SK-N-SH (cell line): ENCODE results near the gene RSPH10B.
"Not testable (repeated sequence)": the region's sequence is repeated elsewhere in the genome, so short reads cannot be mapped to it uniquely, and the experiment has no call there.

Source experiments
- CTCF ChIP-seq: fragments of 200-600 bp; sonication (generic); IDR thresholded peaks from 2 replicates; pipeline ENCODE4 v1.6.1; 2017; ENCODE audit warnings: antibody characterized with exemption, mild to moderate bottlenecking, moderate library complexity
- JUND ChIP-seq: IDR thresholded peaks from 2 replicates; pipeline ENCODE4 v1.4.0; 2012
- MXI1 ChIP-seq: IDR thresholded peaks from 2 replicates; pipeline ENCODE4 v1.6.1; 2012; ENCODE audit warnings: mild to moderate bottlenecking, low read depth, low read length, improper control_type of control experiment
- NFIC ChIP-seq: IDR thresholded peaks from 2 replicates; pipeline ENCODE4 v1.4.0; 2012; ENCODE audit warnings: borderline replicate concordance
- PBX3 ChIP-seq: IDR thresholded peaks from 2 replicates; pipeline ENCODE4; 2012
- POLR2AphosphoS5 ChIP-seq: IDR thresholded peaks from 2 replicates; pipeline ENCODE4 v1.6.1; 2012; ENCODE audit warnings: low read depth, low read length
- RAD21 ChIP-seq: IDR thresholded peaks from 2 replicates; pipeline ENCODE4 v1.6.1; 2012; ENCODE audit warnings: mild to moderate bottlenecking, low read length
- TAF1 ChIP-seq: IDR thresholded peaks from 2 replicates; pipeline ENCODE4 v1.6.1; 2012; ENCODE audit warnings: low read depth, mild to moderate bottlenecking, low read length, moderate library complexity, borderline replicate concordance
- TCF12 ChIP-seq: IDR thresholded peaks from 2 replicates; pipeline ENCODE4 v1.4.0; 2012

- TF ChIP-seq NFIC, PBX3, POLR2AphosphoS5, CTCF, TAF1, JUND, TCF12, RAD21, MXI1: not testable (repeated sequence)
Measured at GRCh38 chr7:5970347-5970911, at the start of gene RSPH10B.
